Fibroblast of lung (primary cell): Measurements from ENCODE around the gene KRT85.

ENCODE experiments used
- CTCF ChIP-seq, 2 donors: IDR thresholded peaks in 1 of 2; conservative IDR thresholded peaks in 1 of 2; 1 replicate in 1 of 2; 2 replicates in 1 of 2; pipeline ENCODE4 v1.5.1; 2011 to 2012; ENCODE audit warnings: low read length in 2 of 2, control low read depth in 1 of 2, inconsistent platforms in 1 of 2, low read depth in 1 of 2, mild to moderate bottlenecking in 1 of 2
- EZH2 ChIP-seq: IDR thresholded peaks from 2 replicates; pipeline ENCODE4 v1.5.1; 2012; ENCODE audit warnings: low read length, control low read depth, mild to moderate bottlenecking; ENCODE audit errors: missing control alignments

DNA sequence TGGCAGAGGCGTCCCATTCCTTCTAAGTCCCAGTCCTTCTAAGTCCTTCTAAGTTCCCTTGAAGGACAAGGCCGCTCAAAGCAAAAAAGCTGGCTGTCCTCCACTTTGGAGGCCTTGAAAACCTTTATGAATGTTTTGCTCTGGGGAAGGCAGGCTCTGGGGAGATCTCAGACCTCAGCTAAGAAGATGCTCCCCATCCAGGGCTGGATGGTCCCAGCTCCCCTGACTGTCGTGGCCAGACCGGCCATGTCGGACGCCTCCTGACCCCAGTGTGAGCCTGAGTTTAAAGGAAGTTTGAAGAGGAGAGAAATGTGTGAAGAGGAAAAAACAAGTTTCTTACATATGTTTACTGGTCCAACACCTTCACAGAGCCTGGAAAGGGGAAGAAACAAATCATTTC is 12.3 kb upstream of the KRT85 start:
- TF ChIP-seq CTCF (conservative IDR thresholded peaks at IDR 0.05 in 1 of 2, IDR thresholded peaks at IDR 0.05 in 1 of 2; ENCODE audit: low read depth in 1 of 2, low read length in 2 of 2) (no peak), EZH2 (no peak)
